Omental fat pad (tissue), 4 donors: ENCODE measurements around the gene PRKAG2. TPM values are rescaled to one million over a fixed set of nuclear protein-coding genes. Genes with fewer than 3 reads are reported as not detected.

ENCODE experiments used
- ATAC-seq: fragments of 150-250 bp; one replicate; pipeline ENCODE4 v1.9.1; 2016; ENCODE audit warnings: mild to moderate bottlenecking, moderate library complexity; ENCODE audit not compliant: low FRiP score
- DNase-seq: peaks from one replicate; pipeline ENCODE4 v3.0.0-alpha.2; 2019; ENCODE audit warnings: low spot score
- CTCF ChIP-seq, 3 donors: fragments of 450-650 bp; IDR thresholded peaks; one replicate each; pipeline ENCODE4 v1.5.1; 2016 to 2017; ENCODE audit warnings: antibody characterized with exemption in 3 of 3, mild to moderate bottlenecking in 3 of 3, moderate library complexity in 2 of 3
- total RNA-seq, 4 donors: library from RNA; depleted of rRNA; stranded (reverse); fragments of >200 nt; gene quantifications; one replicate each; pipeline ENCODE4 v1.1.0, GENCODE V29; 2016

The PRKAG2 gene
- total RNA-seq, 4 donors from 2014 or later = 31.6 to 49.5 (median 36.9) TPM

- no peak for ATAC-seq
- no peak for DNase-seq
- no peak for TF ChIP-seq CTCF (IDR thresholded peaks at IDR 0.05)
Measured at GRCh38 chr7:151556592-151556991, 320.3 kb downstream of the PRKAG2 start.

GRCh38 chr7:151553356-151553755 lies 323.6 kb downstream of the PRKAG2 start:
- DNase-seq (no peak), ATAC-seq (no peak)
- TF ChIP-seq CTCF (IDR thresholded peaks at IDR 0.05) = no peak

GRCh38 chr7:151552352-151553028 lies 324.4 kb downstream of the PRKAG2 start:
- TF ChIP-seq CTCF (IDR thresholded peaks at IDR 0.05) = no peak
- no peak for DNase-seq
- peak; percentile 62 for ATAC-seq

GRCh38 chr7:151551820-151552219 lies 325.1 kb downstream of the PRKAG2 start:
- no peak for DNase-seq
- no peak for TF ChIP-seq CTCF (IDR thresholded peaks at IDR 0.05)
- ATAC-seq = no peak

- no peak for DNase-seq
- TF ChIP-seq CTCF (IDR thresholded peaks at IDR 0.05) = no peak
- peak; percentile 39 for ATAC-seq
Measured at GRCh38 chr7:151550656-151551286, 326.1 kb downstream of the PRKAG2 start.

GRCh38 chr7:151549644-151550043 lies 327.3 kb downstream of the PRKAG2 start:
- no peak for TF ChIP-seq CTCF (IDR thresholded peaks at IDR 0.05)
- DNase-seq (no peak), ATAC-seq (no peak)

GRCh38 chr7:151549083-151549482 lies 327.8 kb downstream of the PRKAG2 start:
- ATAC-seq (no peak), DNase-seq (no peak)
- TF ChIP-seq CTCF (IDR thresholded peaks at IDR 0.05) = no peak
